GM12878 (cell line): Measurements from ENCODE around the gene GRM5. TPM values are rescaled to one million over a fixed set of nuclear protein-coding genes. Genes with fewer than 3 reads are reported as not detected.

Experiments used
- ATAC-seq: fragments of 200-7000 bp; cut with Tn5 transposase; 3 replicates; pipeline ENCODE4 v1.9.1; 2020; ENCODE audit warnings: mild to moderate bottlenecking, moderate library complexity
- BruUV-seq: library from RNA; stranded (reverse); fragments of 400-500 nt; replicated peaks from 2 replicates; lab custom pipeline; 2021; lab: Mats Ljungman, UMichigan
- CTCF ChIA-PET: fragments of 300-600 bp; sonication (Branson Sonifier 250); formaldehyde crosslinking; extraction: SDS; loops from one replicate; lab custom pipeline; 2021; ENCODE audit warnings: inconsistent platforms; lab: Yijun Ruan, JAX
- POLR2A ChIA-PET: fragments of 350-600 bp; formaldehyde crosslinking; extraction: SDS; loops from one replicate; lab custom pipeline; 2021; ENCODE audit warnings: inconsistent platforms; lab: Charles Lee
- RAD21 ChIA-PET: fragments of 300-600 bp; sonication (Branson Sonifier 250); formaldehyde crosslinking; loops from one replicate; lab custom pipeline; 2023; ENCODE audit warnings: antibody characterized with exemption; ENCODE audit not compliant: unreplicated experiment; lab: Charles Lee
- SMC1A ChIA-PET: fragments of 300-600 bp; sonication (Branson Sonifier 250); formaldehyde crosslinking; loops from one replicate; lab custom pipeline; 2023; ENCODE audit not compliant: unreplicated experiment, uncharacterized antibody; lab: Charles Lee
- DNase-seq: peaks from one replicate; pipeline ENCODE4 v3.0.0-alpha.2; 2011; ENCODE audit warnings: low read depth, low spot score
- FAIRE-seq: peaks from 3 replicates; lab custom pipeline; 2011; peaks lifted over from hg19 to GRCh38; lab: Jason Lieb, UNC
- H2AFZ ChIP-seq: 2 replicates; pipeline ENCODE4 v1.6.0; 2011; ENCODE audit warnings: low read depth, low read length, control low read depth; ENCODE audit not compliant: control insufficient read depth
- H3K27ac ChIP-seq: 2 replicates; pipeline ENCODE4 v1.5.1; 2011; ENCODE audit warnings: control low read depth; ENCODE audit not compliant: control insufficient read depth, insufficient read depth
- H3K27me3 ChIP-seq, 2 experiments: replicated peaks in 1 of 2; 2 replicates each; pipeline versions ENCODE4 v1.6.0 to v1.6.1; 2011; ENCODE audit warnings: low read length in 1 of 2; ENCODE audit not compliant: control insufficient read depth in 2 of 2, insufficient read depth in 2 of 2
- H3K36me3 ChIP-seq, 2 experiments: 2 replicates each; pipeline ENCODE4 v1.5.1; 2011; ENCODE audit warnings: low read length in 1 of 2; ENCODE audit not compliant: control insufficient read depth in 2 of 2, insufficient read depth in 2 of 2
- H3K4me1 ChIP-seq: 2 replicates; pipeline ENCODE4 v1.6.1; 2011; ENCODE audit warnings: mild to moderate bottlenecking, low read length, moderate library complexity, mixed read lengths; ENCODE audit not compliant: control insufficient read depth, insufficient read depth
- H3K4me2 ChIP-seq: 2 replicates; pipeline ENCODE4 v1.6.0; 2011; ENCODE audit warnings: control low read depth; ENCODE audit not compliant: control insufficient read depth, insufficient read depth
- H3K4me3 ChIP-seq: fragments of 200-600 bp; sonication (generic); 2 replicates; pipeline ENCODE4 v1.5.1; 2016
- H3K79me2 ChIP-seq: 2 replicates; pipeline ENCODE4 v1.6.0; 2011; ENCODE audit warnings: low read length; ENCODE audit not compliant: control insufficient read depth, insufficient read depth
- H3K9ac ChIP-seq: 2 replicates; pipeline ENCODE4 v1.8.0; 2011; ENCODE audit warnings: low read length, control low read depth, mixed read lengths; ENCODE audit not compliant: control insufficient read depth, insufficient read depth
- H3K9me3 ChIP-seq: replicated peaks from 3 replicates; pipeline ENCODE4 v1.5.1; 2011; ENCODE audit warnings: mild to moderate bottlenecking, low read length; ENCODE audit not compliant: control insufficient read depth, insufficient read depth
- H4K20me1 ChIP-seq: 2 replicates; pipeline ENCODE4 v1.6.0; 2011; ENCODE audit not compliant: control insufficient read depth, insufficient read depth
- ASH2L ChIP-seq: fragments of 300-600, 200-600 bp; sonication (generic); IDR thresholded peaks from 2 replicates; pipeline ENCODE4 v1.6.1; 2017; ENCODE audit warnings: low read depth, mild to moderate bottlenecking, borderline replicate concordance
- CBX3 ChIP-seq: fragments of 200-600 bp; sonication (generic); IDR thresholded peaks from 2 replicates; pipeline ENCODE4 v1.6.1; 2016; ENCODE audit warnings: low read depth, borderline replicate concordance
- CBX5 ChIP-seq: sonication (generic); IDR thresholded peaks from 2 replicates; pipeline ENCODE4 v1.6.1; 2016; ENCODE audit warnings: low read depth, moderate library complexity, mild to moderate bottlenecking, inconsistent platforms
- ELK1 ChIP-seq: IDR thresholded peaks from 2 replicates; pipeline ENCODE4 v1.6.1; 2012; ENCODE audit warnings: low read depth, low read length, improper control_type of control experiment
- EZH2 ChIP-seq: IDR thresholded peaks from 2 replicates; pipeline ENCODE4 v1.6.1; 2012; ENCODE audit warnings: low read depth, mild to moderate bottlenecking, control low read depth, inconsistent platforms, low read length, borderline replicate concordance; ENCODE audit not compliant: control insufficient read depth
- KAT2A ChIP-seq: conservative IDR thresholded peaks from 2 replicates; pipeline ENCODE4 v1.6.1; 2011; ENCODE audit warnings: low read depth, low read length; ENCODE audit not compliant: control insufficient read depth
- MYB ChIP-seq: fragments of 150-350 bp; IDR thresholded peaks from 2 replicates; pipeline ENCODE4 v1.6.1; 2014; ENCODE audit warnings: mild to moderate bottlenecking, low read depth, low read length, borderline replicate concordance
- MYC ChIP-seq: IDR thresholded peaks from 2 replicates; pipeline ENCODE4 v1.6.1; 2011; ENCODE audit warnings: mild to moderate bottlenecking, low read length, moderate library complexity, inconsistent platforms; ENCODE audit not compliant: insufficient read depth, insufficient replicate concordance, insufficient read length, severe bottlenecking
- NFIC ChIP-seq: IDR thresholded peaks from 2 replicates; pipeline ENCODE4 v1.6.1; 2012; ENCODE audit warnings: low read depth, mild to moderate bottlenecking, inconsistent platforms, low read length, moderate library complexity
- NFYA ChIP-seq: IDR thresholded peaks from 2 replicates; pipeline ENCODE4 v1.6.1; 2011; ENCODE audit warnings: low read depth, mild to moderate bottlenecking, low read length, improper control_type of control experiment, borderline replicate concordance
- USF1 ChIP-seq: IDR thresholded peaks from 2 replicates; pipeline ENCODE4 v1.6.1; 2011; ENCODE audit warnings: borderline replicate concordance, low read depth, mild to moderate bottlenecking, moderate library complexity, mixed read lengths, low read length; ENCODE audit not compliant: insufficient read depth; ENCODE audit errors: extremely low read length
- YBX1 ChIP-seq: fragments of 450-650 bp; IDR thresholded peaks from 2 replicates; pipeline ENCODE4 v1.6.1; 2016; ENCODE audit warnings: antibody characterized with exemption
- ZNF274 ChIP-seq: IDR thresholded peaks from one replicate; pipeline ENCODE4 v1.8.0; 2011; ENCODE audit not compliant: insufficient read length, insufficient read depth
- WGBS: methylation state at CpG from one replicate; pipeline ENCODE4 v1.1.6; 2016; ENCODE audit warnings: low lambda C conversion rate; ENCODE audit not compliant: insufficient replicate concordance, insufficient coverage; ENCODE audit errors: missing lambda C conversion rate; 5-methylcytosine and 5-hydroxymethylcytosine counted together
- in situ Hi-C: fragments of 300-500 bp; cut with MboI; formaldehyde crosslinking; loops from 9 replicates; pipeline ENCODE4 v1.14.3; 2018; ENCODE audit warnings: mixed read lengths
- intact Hi-C: fragments of 100-400 bp; cut with micrococcal nuclease; formaldehyde crosslinking; loops from one replicate; pipeline ENCODE4 v1.14.2; 2022; ENCODE audit not compliant: unreplicated experiment
- polyA plus RNA-seq, 11 experiments: library from polyadenylated mRNA; depleted of rRNA in 4 of 11; unstranded in 6 of 11; stranded (reverse) in 5 of 11; fragments of >200 nt; fragmentation: Nextera tagmentation in 4 of 11; fragmentation: Illumina TruSeq in 1 of 11; extraction: Ambion mirVana in 4 of 11; extraction: Trizol in 1 of 11; gene quantifications; 1 replicate in 1 of 11; 2 replicates in 10 of 11; pipeline versions ENCODE4 v1.2.1 to v1.2.3, GENCODE V29; 2011 to 2016; ENCODE audit warnings: inconsistent platforms in 2 of 11, missing spikeins in 2 of 11, low read depth in 1 of 11
- total RNA-seq, 4 experiments: library from RNA; depleted of rRNA in 3 of 4; stranded (reverse); fragments of >200 nt in 3 of 4; fragmentation: Illumina TruSeq in 1 of 4; extraction: Trizol in 1 of 4; gene quantifications; 2 replicates each; pipeline versions ENCODE4 v1.2.1 to v1.2.3, GENCODE V29; 2013 to 2021
- TF ChIP-seq, protein P1 (sequence below): fragments of 450-650 bp; formaldehyde crosslinking; IDR thresholded peaks from 2 replicates; pipeline ENCODE4 v1.5.0; 2022; ENCODE audit warnings: mild to moderate bottlenecking, missing genetic modification characterization
- TF ChIP-seq, protein P2 (sequence below): IDR thresholded peaks from 2 replicates; pipeline ENCODE4 v1.6.1; 2012; ENCODE audit warnings: mild to moderate bottlenecking, low read depth, low read length

GRM5 gene
- total and polyA plus RNA-seq, 10 of the 15 experiments (the other 5 are each of a cell fraction or from before 2014, with no cell fraction given) = not detected

GRCh38 chr11:88480223-88480622 lies 585.6 kb downstream of the GRM5 start:
- H3K9ac ChIP-seq = no peak overlapping the region
- BruUV-seq = no TSS peak
- no peaks in the 10 kb centered on the region for H3K79me2 ChIP-seq
- H3K9me3 ChIP-seq = no peaks in the 10 kb centered on the region
- ChIA-PET CTCF (interaction anchor here (0.6 to 2.3 kb wide), 8 partner anchors 12 to 464 kb away, joined by 3 to 10 read pairs (median 4); no protein-coding TSS in a partner anchor), RAD21 (interaction anchor here (1.1 to 1.9 kb wide), 2 partner anchors 126 to 138 kb away, joined by 3 to 6 read pairs; no protein-coding TSS in a partner anchor), POLR2A (no interaction called here), SMC1A (interaction anchor here (0.7 to 3.0 kb wide), 3 partner anchors 21 to 376 kb away, joined by 3 to 12 read pairs (median 7); no protein-coding TSS in a partner anchor)
- intact Hi-C loops = no loop called here
- H3K36me3 ChIP-seq = no peaks in the 10 kb centered on the region
- no peak overlapping the region for H3K27ac ChIP-seq
- ATAC-seq (no peak), FAIRE-seq (no peak), DNase-seq (no peak)
- no peaks in the 10 kb centered on the region for H4K20me1 ChIP-seq
- no peak overlapping the region for H3K4me2 ChIP-seq
- in situ Hi-C loops = no loop called here
- peaks cover 6% of the 10 kb centered on the region for H3K4me1 ChIP-seq
- H3K27me3 ChIP-seq = no peaks in the 10 kb centered on the region
- H2AFZ ChIP-seq = no peak overlapping the region
- no peak overlapping the region for H3K4me3 ChIP-seq
- WGBS = 0% methylated on average over 1 of the region's 1 CpG
- TF ChIP-seq, protein P1, sequence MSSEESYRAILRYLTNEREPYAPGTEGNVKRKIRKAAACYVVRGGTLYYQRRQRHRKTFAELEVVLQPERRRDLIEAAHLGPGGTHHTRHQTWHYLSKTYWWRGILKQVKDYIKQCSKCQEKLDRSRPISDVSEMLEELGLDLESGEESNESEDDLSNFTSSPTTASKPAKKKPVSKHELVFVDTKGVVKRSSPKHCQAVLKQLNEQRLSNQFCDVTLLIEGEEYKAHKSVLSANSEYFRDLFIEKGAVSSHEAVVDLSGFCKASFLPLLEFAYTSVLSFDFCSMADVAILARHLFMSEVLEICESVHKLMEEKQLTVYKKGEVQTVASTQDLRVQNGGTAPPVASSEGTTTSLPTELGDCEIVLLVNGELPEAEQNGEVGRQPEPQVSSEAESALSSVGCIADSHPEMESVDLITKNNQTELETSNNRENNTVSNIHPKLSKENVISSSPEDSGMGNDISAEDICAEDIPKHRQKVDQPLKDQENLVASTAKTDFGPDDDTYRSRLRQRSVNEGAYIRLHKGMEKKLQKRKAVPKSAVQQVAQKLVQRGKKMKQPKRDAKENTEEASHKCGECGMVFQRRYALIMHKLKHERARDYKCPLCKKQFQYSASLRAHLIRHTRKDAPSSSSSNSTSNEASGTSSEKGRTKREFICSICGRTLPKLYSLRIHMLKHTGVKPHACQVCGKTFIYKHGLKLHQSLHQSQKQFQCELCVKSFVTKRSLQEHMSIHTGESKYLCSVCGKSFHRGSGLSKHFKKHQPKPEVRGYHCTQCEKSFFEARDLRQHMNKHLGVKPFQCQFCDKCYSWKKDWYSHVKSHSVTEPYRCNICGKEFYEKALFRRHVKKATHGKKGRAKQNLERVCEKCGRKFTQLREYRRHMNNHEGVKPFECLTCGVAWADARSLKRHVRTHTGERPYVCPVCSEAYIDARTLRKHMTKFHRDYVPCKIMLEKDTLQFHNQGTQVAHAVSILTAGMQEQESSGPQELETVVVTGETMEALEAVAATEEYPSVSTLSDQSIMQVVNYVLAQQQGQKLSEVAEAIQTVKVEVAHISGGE = no peak
- TF ChIP-seq NFIC (no peak), MYB (no peak), CBX3 (no peak), NFYA (no peak), KAT2A (no peak), CBX5 (no peak), YBX1 (no peak), ASH2L (no peak), MYC (no peak), USF1 (no peak), ELK1 (no peak), ZNF274 (no peak), EZH2 (no peak)
- TF ChIP-seq, protein P2, sequence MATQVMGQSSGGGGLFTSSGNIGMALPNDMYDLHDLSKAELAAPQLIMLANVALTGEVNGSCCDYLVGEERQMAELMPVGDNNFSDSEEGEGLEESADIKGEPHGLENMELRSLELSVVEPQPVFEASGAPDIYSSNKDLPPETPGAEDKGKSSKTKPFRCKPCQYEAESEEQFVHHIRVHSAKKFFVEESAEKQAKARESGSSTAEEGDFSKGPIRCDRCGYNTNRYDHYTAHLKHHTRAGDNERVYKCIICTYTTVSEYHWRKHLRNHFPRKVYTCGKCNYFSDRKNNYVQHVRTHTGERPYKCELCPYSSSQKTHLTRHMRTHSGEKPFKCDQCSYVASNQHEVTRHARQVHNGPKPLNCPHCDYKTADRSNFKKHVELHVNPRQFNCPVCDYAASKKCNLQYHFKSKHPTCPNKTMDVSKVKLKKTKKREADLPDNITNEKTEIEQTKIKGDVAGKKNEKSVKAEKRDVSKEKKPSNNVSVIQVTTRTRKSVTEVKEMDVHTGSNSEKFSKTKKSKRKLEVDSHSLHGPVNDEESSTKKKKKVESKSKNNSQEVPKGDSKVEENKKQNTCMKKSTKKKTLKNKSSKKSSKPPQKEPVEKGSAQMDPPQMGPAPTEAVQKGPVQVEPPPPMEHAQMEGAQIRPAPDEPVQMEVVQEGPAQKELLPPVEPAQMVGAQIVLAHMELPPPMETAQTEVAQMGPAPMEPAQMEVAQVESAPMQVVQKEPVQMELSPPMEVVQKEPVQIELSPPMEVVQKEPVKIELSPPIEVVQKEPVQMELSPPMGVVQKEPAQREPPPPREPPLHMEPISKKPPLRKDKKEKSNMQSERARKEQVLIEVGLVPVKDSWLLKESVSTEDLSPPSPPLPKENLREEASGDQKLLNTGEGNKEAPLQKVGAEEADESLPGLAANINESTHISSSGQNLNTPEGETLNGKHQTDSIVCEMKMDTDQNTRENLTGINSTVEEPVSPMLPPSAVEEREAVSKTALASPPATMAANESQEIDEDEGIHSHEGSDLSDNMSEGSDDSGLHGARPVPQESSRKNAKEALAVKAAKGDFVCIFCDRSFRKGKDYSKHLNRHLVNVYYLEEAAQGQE = no peak
